ENCODE data around the gene PLAC9. TPM values are rescaled to one million over a fixed set of nuclear protein-coding genes. Genes with fewer than 3 reads are reported as not detected.
"Not testable (repeated sequence)": the region's sequence is repeated elsewhere in the genome, so short reads cannot be mapped to it uniquely, and the experiment has no call there.

The PLAC9 gene, protein sequence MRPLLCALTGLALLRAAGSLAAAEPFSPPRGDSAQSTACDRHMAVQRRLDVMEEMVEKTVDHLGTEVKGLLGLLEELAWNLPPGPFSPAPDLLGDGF
- not detected in 2 replicates for total RNA-seq (2014; rRNA removed)
- polyA plus RNA-seq (2012) = 0.80 TPM

DNA sequence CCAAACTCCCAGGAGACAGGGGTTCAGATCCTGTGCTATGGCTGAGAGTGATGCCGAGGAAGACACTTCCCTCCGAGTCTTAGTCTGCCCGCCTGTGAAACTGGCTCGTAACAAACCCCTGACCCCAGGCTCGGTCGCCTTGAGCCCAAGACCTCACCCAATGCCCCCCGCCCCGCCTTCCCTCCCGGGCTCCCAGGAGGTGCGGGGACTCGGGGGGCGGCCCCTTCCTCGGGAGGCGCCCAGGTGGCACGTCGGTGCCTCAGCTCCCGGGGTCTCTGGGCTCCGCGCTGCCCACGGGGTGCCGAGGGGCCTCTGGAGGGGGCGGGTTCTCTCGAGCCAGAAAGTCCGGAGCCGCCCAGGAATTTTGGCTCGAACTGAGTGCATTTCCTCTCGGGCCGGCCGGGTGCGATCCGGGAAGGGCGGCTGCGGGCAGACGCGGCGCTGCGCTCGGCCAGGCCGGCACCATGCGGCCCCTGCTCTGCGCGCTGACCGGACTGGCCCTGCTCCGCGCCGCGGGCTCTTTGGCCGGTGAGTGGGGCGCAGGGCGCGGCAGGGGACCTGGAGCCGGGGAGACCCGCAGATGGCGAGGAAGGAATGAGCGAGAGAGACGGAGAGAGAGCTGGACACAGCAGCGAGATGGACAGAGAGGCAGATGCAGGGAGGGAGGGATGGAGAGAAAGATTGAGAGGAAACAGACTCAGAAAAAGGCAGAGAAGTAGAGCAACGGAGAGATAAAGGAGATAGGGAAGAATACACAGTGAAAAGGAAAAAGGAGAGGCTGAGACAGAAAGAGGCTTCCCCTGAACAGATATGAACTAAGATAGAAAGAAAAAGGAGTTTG, at the start of gene PLAC9:
Gene PLAC9 (plus strand): TSS at position 432 of the 841 bp plus-strand sequence. CDS start 33 bp downstream, at position 465.
- no peak for DNase-seq (ENCODE audit: low read depth)

DNA sequence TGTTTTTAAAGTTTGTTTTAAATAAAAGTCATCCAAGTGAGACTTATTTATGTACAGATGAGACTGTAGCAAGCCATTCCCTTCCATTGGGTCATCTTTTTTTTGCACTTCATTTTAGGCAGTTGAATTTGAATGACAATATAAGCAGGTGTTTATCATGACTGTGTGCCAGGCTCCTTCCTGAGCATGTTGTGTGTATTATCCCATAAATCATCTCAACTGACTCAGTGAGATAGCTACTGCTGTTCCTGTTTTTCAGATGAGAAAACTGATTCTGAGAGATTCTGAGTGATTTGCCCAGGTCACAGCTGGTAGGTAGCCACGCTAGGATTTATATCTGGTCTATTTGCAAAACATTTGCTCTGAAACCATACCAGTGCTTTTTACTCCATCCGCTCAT, 42.4 kb upstream of the PLAC9 start:
- peak; percentile 33 for DNase-seq (ENCODE audit: low read depth)

DNA sequence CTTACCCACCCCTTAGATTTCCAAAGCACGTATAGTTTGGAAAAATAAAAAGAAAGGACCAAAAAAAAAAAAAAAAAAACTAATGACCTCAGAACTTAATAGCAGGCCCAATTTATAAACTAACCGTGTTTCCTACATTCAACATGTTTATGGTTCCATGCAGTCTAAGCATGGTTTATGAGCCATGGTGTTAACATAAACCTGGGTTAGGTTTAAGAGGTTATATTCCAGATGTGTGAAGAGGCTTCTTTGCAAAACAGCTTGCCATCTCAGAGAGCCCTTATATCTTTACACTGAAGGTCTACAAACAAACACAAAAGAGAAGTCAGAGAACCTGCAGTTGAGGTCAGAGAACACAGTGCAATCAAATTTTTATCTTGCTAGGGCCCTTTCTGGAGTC, 38.3 kb upstream of the PLAC9 start:
- no peak for DNase-seq (ENCODE audit: low read depth)

DNA sequence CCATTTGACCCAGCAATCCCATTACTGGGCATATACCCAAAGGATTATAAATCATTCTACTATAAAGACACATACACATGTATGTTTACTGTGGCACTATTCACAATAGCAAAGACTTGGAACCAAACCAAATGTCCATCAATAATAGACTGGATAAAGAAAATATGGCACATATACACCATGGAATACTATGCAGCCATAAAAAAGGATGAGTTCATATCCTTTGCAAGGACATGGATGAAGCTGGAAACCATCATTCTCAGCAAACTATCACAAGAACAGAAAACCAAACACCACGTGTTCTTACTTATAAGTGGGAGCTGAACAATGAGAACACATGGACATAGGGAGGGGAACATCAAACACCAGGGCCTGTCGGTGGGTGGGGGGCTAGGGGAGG, 34.3 kb upstream of the PLAC9 start:
- DNase-seq (ENCODE audit: low read depth) = not testable (repeated sequence)

DNA sequence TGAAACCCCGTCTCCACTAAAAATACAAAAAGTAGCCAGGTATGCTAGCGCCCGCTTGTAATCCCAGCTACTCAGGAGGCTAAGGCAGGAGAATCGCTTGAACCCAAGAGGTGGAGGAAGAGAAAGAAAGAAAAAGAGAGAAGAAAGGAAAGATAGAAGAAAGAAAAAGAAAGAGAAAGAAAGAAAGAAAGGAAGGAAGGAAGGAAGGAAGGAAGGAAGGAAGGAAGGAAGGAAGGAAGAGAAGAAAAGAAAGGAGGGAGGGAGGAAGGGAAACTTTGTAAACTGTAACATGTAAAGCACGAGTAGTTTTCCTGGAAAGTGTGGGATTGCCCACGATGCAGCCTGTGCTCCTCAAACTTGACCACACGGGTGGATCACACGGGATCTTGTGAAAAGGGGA, 33.2 kb upstream of the PLAC9 start:
- DNase-seq (ENCODE audit: low read depth) = not testable (repeated sequence)

DNA sequence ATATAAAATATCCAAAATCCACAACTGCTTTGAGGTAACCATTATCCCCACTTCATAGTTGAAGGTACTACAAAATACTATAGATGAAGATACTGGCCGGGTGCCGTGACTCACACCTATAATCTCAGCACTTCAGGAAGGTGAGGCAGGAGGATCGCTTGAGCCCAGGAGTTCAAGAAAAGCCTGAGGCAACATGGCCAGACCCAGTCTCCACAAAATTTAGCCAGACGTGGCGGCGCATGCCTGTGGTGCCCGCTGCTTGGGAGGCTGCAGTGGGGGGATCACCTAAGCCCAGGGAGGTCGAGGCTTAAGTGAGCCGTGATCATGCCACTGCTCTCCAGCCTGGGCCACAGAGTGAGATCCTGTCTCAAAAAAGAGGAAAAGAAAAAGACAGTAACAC, 32.4 kb upstream of the PLAC9 start:
- no peak for DNase-seq (ENCODE audit: low read depth)

DNA sequence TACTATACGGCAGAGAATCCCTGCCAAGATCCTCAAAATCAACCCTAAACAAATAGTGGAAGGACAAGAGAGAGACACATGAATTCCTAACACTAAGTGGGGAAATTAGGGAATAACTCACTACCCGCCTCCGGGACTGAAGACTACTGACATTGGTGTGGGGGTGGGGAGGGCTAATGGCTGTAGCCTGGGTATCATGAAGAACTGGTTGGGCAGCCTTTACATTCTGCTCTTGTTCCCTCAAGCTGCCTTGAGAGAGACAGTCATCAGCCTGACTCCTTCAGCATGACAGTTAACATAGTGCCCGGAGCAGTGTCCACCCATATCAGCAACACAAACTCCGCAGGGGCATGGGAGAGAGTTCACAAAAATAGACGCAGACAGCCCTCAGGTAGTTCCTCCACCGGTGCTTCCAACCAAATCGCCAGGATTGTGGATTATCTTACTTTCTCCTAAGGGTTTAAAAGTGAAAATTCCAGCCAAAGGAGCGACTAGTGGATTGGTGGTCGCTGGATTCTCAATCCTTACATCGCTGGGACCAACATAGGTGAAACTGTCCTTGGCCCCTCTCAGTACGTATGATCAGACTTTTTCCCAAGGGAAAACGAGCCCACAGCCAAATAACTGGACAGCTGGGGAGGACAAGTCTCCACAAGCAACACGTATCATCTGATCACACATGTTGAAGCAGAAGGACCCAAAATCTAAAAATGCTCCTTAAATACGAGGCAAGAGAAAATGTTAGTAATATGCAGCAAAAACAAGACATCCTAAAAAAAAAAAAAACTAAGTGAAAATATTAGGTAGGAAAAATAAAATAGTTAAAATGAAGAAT, 31.5 kb upstream of the PLAC9 start:
- no peak for DNase-seq (ENCODE audit: low read depth)

DNA sequence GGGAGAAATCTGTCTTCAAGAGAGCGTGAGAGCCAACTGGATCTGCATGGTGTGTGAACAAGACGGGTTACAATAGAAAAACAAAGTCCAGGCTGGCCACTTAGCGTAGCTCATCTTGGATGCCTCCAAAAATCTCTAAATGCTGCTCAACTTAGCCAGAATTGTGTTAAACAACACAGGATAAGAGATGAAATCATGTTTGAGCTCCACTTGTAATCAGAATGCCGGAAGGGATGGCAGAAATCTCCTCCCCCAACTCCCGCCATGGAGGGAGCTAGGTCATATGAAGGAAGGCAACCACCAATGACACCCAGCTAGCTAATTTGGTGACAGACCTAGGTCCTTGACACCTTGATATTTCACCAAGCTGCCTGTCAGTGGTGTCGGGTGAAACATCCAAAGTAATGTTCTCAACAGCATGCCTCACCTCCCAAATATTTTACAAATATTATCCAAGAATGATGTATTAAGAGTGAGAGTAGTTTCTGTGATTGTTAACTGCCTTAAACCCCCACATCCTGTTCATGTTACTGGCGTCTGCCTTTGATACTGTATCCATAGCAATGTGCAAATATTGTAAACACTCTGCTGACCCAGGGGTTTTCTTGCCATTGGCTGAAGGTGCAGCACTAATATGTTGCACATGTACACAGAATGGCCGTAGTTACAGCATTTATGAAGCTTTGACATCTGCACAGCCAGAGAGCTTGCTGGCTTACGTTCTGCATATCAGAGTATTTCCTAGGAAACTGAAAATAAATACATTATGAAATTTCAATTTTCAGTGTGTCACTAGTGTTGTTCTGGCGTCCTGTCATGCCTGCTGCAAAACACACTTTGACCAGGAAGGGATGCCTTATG, 28.2 kb upstream of the PLAC9 start:
- DNase-seq (ENCODE audit: low read depth) = peak; percentile 17

DNA sequence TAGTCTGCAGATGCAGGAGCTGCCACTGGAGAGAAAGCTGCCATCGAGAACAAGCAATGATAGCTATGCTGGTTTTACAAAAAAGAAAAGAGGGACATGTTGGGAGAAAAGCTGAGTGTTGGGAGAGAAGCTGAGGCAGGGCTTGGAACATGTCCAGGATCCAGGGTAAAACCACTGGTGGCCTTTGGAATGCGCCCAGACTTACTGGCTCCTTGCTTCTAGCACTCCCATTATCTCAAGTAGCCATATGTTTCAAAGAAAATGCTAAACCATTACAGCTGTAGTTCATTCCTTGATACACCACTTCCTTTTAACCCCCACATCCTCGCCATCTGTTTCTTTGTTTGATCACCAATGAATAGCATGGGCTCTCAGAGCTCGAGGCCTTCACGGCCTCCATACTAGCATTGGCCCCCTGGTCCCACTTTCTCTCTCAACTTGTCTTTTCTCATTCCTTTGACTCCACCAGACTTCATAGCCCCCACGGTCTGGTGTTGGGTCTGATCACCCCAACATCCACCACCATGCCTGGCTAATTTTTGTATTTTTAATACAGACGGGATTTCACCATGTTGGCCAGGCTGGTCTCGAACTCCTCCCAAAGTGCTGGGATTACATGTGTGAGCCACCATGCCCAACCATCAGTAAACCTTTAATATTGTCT, 23.8 kb upstream of the PLAC9 start:
- DNase-seq (ENCODE audit: low read depth) = no peak

DNA sequence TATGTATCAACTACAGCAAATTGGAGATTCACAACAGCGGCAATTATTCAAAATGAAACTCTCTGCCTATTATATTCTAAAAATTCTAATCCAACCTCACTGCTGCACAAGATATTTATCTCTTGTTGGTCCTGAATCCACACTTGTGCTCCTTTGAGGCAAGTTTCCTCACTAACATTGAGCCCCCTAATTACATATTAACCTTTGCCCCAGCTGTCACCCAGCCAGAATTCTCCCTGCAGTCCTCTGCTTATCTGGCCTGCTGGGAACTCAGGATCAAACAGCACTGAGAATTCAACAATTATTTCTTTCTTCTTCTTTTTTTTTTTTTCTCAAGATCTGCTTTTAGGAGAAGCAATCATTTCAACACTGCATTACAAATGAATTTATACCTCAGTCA, 21.5 kb upstream of the PLAC9 start:
- DNase-seq (ENCODE audit: low read depth) = no peak

DNA sequence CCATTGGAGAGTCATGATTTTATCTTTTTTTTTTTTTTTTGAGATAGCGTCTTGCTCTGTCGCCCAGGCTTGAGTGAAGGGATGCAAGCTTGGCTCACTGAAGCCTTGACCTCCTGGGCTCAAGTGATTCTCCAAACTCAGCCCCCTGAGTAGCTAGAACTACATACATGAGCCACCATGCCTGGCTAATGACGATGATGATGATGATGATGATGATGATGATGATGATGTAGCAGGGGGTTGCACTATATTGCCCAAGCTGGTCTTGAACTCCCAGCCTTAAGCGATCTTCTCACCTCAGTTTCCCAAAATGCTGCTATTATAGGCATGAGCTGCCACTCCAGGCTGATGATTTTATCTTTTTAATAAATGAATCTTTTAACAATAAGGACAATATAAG, 13.9 kb upstream of the PLAC9 start:
- no peak for DNase-seq (ENCODE audit: low read depth)

DNA sequence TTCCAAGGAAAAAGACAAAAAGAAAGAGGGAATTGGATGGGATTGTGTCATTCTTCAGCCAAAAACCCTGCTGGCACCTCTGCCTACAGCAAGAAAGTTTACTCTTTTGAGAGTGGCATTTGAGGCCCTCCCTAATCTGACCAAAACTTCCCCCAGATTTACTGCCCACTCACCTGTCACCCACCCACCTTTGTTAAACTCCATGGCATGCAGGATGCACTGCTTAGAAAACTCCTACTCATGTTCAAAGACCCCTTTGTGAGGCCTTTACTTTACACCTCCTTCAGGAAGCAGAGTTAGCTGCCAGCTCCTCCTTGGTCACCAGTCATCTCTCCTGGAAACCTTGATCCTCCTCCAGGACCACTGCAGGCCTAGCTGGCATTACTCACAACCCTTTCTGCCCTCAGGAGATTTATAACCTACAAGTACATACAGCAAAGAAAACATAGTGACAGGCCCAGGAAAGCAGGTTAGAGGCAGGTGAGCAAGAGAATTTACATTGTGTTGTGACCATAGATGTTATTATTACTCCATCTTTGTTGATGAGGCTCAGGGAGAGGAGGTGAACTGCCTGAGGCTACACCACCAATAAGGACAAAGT, 10.3 kb upstream of the PLAC9 start:
- no peak for DNase-seq (ENCODE audit: low read depth)

DNA sequence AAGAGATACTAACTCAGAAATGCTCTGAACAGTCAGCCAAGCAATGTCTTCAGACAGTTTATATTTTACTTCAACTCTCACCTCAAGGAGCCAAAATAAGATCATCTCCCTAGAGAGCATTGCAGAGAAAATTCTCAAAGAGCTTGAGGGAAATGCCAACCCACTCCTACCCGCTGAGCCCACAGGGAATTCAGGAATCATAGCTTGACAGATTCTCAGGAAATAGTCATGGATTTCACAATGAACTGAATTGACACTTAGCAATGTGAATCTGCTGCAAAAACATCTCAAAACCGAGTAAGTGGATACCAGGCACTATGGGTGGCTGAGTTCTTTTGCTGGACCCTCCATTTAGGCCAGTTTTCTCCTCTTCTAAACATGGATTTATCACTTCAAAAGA, 9.8 kb upstream of the PLAC9 start:
- DNase-seq (ENCODE audit: low read depth) = peak; percentile 29

DNA sequence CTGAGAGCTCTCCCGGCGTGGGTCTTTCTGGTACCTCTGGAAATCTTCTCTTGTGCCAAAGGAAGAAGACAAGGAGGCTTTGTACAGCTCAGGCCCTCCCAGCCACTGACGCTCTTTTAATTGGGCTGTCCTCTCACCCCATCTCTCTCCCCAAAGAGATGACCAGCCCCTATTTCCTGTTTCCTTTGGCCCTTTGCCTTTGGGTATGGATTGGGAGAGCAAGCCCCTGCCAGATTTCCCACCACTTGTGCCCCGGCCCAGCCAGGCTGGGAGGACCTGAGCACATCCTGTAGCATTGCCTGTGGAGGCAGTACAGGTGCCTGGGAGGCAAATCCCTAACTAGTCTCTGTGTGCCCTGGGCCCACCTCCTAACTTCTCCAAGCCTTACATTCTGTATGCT, 5.7 kb upstream of the PLAC9 start:
- DNase-seq (ENCODE audit: low read depth) = no peak

DNA sequence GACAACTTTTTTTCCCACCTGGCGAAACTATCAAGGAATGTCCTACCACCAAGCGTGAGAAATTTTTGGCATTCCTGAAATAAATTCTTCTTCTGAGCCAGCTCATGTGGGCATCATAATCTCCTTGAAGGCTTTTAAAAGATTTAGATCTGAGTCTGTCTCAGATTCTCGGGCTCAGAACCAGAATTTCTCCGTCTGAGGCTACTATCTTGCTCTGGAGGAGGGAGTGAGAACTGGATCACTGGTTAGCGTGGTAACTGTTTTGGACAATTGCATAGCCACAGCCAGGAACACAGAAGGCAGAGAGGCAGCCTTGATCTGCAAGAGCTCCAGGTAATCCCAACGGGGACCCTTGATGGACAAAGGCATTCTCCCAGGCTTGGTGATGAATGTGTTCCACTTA, 1.0 kb upstream of the PLAC9 start:
- no peak for DNase-seq (ENCODE audit: low read depth)

DNA sequence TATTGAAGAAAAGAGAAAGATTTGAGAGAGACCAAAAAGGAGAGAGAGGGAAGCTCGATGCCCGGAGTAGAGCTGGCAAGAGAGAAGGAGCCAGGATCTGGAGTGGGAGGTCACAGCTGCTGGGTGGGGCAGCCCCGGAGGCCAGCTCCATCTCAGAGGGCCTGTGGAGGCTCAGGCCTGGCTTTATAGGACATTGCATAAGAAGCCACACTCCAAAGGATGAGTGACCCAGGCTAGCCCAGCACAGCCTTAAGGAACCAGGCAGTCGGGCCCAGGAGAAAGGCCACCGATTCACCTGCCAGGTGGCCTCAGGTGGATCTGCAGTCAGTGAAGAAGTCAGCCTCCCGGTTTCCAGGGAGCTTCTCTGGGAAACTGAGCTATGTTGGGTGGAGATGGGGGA, 676 bp downstream of the PLAC9 start:
- DNase-seq (ENCODE audit: low read depth) = no peak

DNA sequence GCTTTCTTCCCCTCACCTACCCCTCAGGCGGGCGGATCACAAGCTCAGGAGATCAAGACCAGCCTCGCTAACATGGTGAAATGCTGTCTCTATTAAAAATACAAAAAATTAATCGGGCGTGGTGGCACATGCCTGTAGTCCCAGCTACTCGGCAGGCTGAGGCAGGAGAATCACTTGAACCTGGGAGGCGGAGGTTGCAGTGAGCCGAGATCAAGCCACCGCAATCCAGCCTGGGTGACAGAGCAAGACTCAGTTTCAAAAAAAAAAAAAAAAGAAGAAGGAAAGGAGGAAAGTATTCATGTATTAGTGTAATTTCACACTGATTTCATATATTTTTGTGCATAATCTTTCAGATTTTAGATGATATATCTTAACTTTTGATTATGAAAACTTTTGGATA, 1.2 kb downstream of the PLAC9 start:
- DNase-seq (ENCODE audit: low read depth) = not testable (repeated sequence)

DNA sequence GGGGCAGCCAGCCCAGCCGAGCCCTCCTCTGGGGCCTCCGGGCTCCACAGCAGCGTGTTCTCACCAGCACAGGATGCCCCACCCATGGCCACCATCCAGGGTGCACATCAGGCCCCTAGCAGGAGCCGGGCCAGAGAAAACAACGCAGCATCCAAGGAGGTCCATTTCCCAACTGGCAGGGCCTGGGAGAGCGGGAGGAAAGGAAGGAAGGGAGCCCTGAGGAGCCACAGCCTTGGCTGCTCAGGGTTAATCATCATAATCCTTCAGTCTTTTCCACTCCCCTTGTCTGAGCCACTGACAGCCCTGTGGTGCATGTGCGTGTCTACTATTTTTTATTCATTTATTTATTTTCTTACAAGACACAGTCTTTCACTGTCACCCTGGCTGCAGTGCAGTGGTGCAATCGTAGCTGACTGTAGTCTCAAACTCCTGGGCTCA, 3.6 kb downstream of the PLAC9 start:
- DNase-seq (ENCODE audit: low read depth) = peak; percentile 51

DNA sequence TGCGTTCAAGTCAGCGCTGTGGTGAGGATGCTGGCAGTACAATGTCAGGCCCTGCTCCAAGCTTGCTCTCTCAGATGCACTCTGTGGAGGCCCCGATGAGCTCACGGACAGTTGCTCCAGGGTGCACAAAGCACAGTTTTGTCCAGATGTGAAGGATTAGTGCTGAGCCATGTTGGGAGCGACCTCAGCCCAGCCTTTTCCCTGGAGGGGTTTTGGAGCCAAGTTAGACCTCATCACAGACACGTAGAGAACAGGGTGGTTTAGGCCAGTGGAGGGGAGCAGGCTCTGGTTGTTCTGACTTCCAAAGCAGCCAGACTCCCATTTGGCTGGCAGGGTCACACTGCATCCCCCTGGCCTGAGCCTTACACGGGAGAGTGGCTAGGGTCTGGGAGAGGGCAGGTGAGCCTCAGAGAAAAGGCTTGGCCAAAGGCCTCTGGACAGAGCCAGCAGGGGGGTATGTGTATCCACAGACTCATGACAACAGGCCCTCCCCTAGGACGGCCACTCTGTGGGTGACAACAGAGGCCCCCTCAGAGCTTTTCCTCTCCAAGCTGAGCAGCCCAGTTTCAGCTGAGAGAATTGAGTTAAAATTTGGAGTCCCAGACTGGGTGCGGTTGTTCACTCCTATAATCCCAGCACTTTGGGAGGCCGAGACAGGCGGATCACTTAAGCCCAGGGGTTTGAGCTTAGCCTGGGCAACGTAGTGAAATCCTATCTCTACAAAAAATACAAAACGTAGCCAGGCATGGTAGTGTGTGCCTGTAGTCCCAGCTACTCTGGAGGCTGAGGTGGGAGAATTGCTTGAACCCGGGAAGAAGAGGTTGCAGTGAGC, 4.7 kb downstream of the PLAC9 start:
- peak; percentile 45 for DNase-seq (ENCODE audit: low read depth)

DNA sequence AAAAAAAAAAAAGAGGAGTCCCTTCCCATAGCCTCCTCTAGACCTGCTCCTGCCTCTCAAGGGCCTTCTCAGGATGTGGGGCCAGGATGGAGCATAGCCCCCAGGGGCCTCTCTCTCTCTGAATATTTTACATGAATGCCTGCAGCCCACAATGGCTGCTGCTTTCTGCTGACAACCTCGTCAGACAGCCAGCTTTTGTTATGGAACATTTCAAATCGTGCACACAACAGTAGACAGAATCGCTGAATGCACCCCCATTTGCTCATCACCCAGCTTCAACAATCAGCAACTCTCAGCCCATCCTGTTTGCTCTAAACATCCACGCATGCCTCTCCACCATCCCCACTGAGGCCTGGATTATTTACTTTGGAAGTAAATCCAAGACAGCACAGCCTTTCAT, 5.4 kb downstream of the PLAC9 start:
- no peak for DNase-seq (ENCODE audit: low read depth)
